Subcutaneous abdominal adipose tissue (tissue), 5 donors: Measurements from ENCODE around the gene LRIT2.
"Not testable (repeated sequence)": the region's sequence is repeated elsewhere in the genome, so short reads cannot be mapped to it uniquely, and the experiment has no call there.

Source experiments
- H3K27ac ChIP-seq: one replicate; pipeline ENCODE4 v1.7.0; 2013; ENCODE audit warnings: low read depth, mild to moderate bottlenecking, inconsistent platforms, low read length, moderate library complexity
- H3K27me3 ChIP-seq, 5 donors: one replicate each; pipeline ENCODE4 v1.7.0; 2013; ENCODE audit warnings: low read length in 5 of 5, inconsistent platforms in 1 of 5; ENCODE audit not compliant: control insufficient read depth in 5 of 5, insufficient read depth in 4 of 5
- H3K36me3 ChIP-seq, 5 donors: one replicate each; pipeline ENCODE4 v1.7.0; 2013; ENCODE audit warnings: low read length in 5 of 5; ENCODE audit not compliant: control insufficient read depth in 5 of 5, insufficient read depth in 5 of 5
- H3K4me1 ChIP-seq, 5 donors: one replicate each; pipeline ENCODE4 v1.7.0; 2013; ENCODE audit warnings: low read length in 5 of 5, mild to moderate bottlenecking in 3 of 5, moderate library complexity in 1 of 5; ENCODE audit not compliant: control insufficient read depth in 5 of 5, insufficient read depth in 5 of 5
- H3K4me3 ChIP-seq, 5 donors: one replicate each; pipeline ENCODE4 v1.7.0; 2013; ENCODE audit warnings: low read length in 5 of 5, low read depth in 1 of 5
- H3K9ac ChIP-seq, 5 donors: one replicate each; pipeline ENCODE4 v1.7.0; 2013; ENCODE audit warnings: low read length in 5 of 5, mild to moderate bottlenecking in 4 of 5, moderate library complexity in 3 of 5
- H3K9me3 ChIP-seq, 5 donors: one replicate each; pipeline ENCODE4 v1.7.0; 2013; ENCODE audit warnings: low read length in 5 of 5; ENCODE audit not compliant: control insufficient read depth in 5 of 5
- donor health status: healthy.
- donor health status: healthy.
- donor health status: healthy.
- donor health status: healthy.
- donor health status: healthy.

The LRIT2 gene

DNA sequence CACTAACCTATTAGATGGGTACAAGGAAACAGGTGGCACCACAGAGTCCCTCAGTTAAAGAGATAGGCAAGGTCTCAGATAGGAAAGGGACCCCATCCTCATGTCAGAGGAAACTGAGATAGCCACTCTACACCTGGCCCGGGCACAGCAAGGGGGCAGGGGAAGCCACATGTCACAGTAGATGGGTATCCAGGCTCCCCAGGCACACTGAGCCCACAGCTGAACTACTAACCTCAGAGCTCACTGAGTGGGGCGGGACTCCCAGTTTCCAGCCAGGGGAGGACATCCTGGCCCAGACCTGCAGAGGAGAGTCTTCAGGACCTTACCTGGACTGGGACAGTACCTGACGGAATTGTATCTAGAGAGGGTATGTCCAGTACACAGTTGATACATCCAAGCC is 34.7 kb downstream of the LRIT2 start:
- no peak overlapping the region for H3K27ac ChIP-seq
- H3K4me1 ChIP-seq: peaks cover 0 to 23% (median 12%) of the 10 kb centered on the region in 5 donors
- H3K9ac ChIP-seq: no peak overlapping the region
- no peak overlapping the region for H3K4me3 ChIP-seq
- H3K9me3 ChIP-seq: no peaks in the 10 kb centered on the region
- no peaks in the 10 kb centered on the region for H3K36me3 ChIP-seq
- H3K27me3 ChIP-seq: peaks cover 21 to 33% (median 26%) of the 10 kb centered on the region in 5 donors

DNA sequence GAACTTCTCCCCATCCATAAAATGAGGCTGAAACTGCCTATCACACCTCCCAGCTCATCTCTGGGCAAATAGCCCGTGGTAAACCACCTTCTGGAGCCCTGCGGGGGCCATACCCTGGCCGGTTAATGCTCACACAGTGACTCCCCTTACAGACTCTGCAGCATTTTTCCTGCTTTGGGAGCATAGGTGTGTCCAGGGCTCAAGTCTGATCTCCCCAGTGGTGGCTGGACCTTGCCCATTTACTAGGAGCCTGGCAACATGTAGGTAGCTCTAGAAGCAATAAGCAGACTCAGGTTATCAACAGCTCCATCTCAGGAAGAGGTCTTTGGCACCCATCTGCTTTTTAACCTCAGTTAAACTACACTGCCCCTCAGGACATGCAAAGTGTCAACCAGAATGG is 36.5 kb downstream of the LRIT2 start:
- Histone ChIP-seq H3K27ac (no peak overlapping the region), H3K4me1 (peaks cover 0 to 7% (median 0%) of the 10 kb centered on the region in 5 donors)

GRCh38 chr10:84185526-84186175 is 39.7 kb downstream of the LRIT2 start:
- H3K9ac ChIP-seq: no peak overlapping the region
- no peaks in the 10 kb centered on the region for H3K9me3 ChIP-seq
- H3K27me3 ChIP-seq: peaks cover 0 to 11% (median 4%) of the 10 kb centered on the region in 5 donors
- no peak overlapping the region for H3K27ac ChIP-seq
- no peak overlapping the region for H3K4me3 ChIP-seq
- H3K36me3 ChIP-seq: no peaks in the 10 kb centered on the region
- peaks cover 0 to 2% (median 0%) of the 10 kb centered on the region in 5 donors for H3K4me1 ChIP-seq

More for the DNA sequence above, 36.5 kb downstream of the LRIT2 start:
- H3K36me3 ChIP-seq: no peaks in the 10 kb centered on the region
- no peaks in the 10 kb centered on the region for H3K9me3 ChIP-seq
- no peak overlapping the region for H3K9ac ChIP-seq
- H3K4me3 ChIP-seq: no peak overlapping the region
- peaks cover 7 to 20% (median 12%) of the 10 kb centered on the region in 5 donors for H3K27me3 ChIP-seq

GRCh38 chr10:84184517-84184916 is 40.8 kb downstream of the LRIT2 start:
- H3K36me3 ChIP-seq: no peaks in the 10 kb centered on the region
- no peak overlapping the region for H3K27ac ChIP-seq

DNA sequence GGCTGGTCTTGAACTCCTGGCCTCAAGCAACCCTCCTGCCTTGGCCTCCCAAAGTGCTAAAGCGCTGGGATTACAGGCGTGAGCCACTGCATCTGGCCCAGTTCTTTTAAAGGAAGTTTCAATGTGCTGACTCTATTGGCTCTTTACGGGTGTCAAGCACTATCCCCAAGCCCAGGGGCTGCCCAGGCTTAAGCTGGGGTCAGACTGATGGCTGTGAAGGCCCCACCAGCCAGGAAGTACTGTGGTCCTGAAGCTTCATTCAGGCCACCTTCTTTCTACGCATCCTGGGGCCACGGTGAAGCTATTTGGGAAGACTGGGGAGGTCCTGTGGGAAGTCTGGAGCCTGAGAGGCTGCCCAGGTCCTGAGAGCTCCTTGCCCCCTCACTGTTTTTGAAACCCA is 43.7 kb downstream of the LRIT2 start:
- no peaks in the 10 kb centered on the region for H3K4me1 ChIP-seq
- no peak overlapping the region for H3K27ac ChIP-seq
- H3K36me3 ChIP-seq: no peaks in the 10 kb centered on the region
- no peak overlapping the region for H3K9ac ChIP-seq
- peaks cover 0 to 8% (median 2%) of the 10 kb centered on the region in 5 donors for H3K27me3 ChIP-seq
- no peaks in the 10 kb centered on the region for H3K9me3 ChIP-seq
- H3K4me3 ChIP-seq: no peak overlapping the region

More at GRCh38 chr10:84184517-84184916, 40.8 kb downstream of the LRIT2 start:
- Histone ChIP-seq H3K9me3 (no peaks in the 10 kb centered on the region), H3K27me3 (peaks cover 0 to 8% (median 4%) of the 10 kb centered on the region in 5 donors), H3K4me3 (no peak overlapping the region), H3K9ac (no peak overlapping the region), H3K4me1 (no peaks in the 10 kb centered on the region)

GRCh38 chr10:84180386-84180785 is 45.0 kb downstream of the LRIT2 start:
- not testable (repeated sequence) for H3K9ac ChIP-seq, H3K36me3 ChIP-seq, H3K9me3 ChIP-seq, H3K27ac ChIP-seq, H3K4me1 ChIP-seq, H3K4me3 ChIP-seq, H3K27me3 ChIP-seq

DNA sequence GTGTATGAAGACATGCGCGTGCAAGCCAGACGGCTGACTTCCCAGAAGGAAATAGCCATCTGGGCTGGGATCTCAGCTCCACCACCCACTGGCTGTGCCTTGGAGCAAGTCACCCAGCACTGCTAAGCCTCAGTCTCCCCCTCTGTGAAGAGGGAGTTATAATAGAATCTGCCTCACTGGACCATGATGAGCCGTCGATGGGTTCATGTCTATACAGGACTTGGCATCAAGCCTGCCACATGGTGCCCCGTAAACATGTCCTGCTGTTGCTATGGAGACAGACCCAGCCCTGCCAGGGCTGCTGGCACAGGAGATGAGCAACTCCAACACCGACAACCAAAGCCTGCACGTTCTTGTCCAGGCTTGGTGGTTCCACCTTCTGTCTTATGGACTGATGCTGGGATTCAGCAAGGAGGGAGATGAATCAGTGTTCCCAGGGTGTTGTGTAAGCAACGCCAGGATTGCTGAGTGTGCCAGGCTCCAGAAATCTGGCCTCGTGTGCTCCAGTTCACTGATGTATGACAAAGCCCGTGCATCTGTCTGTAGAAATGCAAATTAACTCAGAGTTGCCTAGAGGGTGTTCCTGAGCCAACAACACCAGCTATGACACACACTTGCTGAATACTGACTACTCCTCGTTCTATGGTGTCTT is 46.2 kb downstream of the LRIT2 start:
- Histone ChIP-seq H3K9ac (no peak overlapping the region), H3K4me3 (no peak overlapping the region), H3K36me3 (no peaks in the 10 kb centered on the region), H3K4me1 (no peaks in the 10 kb centered on the region), H3K9me3 (no peaks in the 10 kb centered on the region), H3K27ac (no peak overlapping the region), H3K27me3 (no peaks in the 10 kb centered on the region)

GRCh38 chr10:84178160-84178609 is 47.2 kb downstream of the LRIT2 start:
- Histone ChIP-seq H3K27ac (no peak overlapping the region), H3K9ac (no peak overlapping the region), H3K4me1 (no peaks in the 10 kb centered on the region), H3K27me3 (no peaks in the 10 kb centered on the region), H3K9me3 (no peaks in the 10 kb centered on the region), H3K36me3 (no peaks in the 10 kb centered on the region), H3K4me3 (no peak overlapping the region)

GRCh38 chr10:84177541-84178141 is 47.7 kb downstream of the LRIT2 start:
- Histone ChIP-seq H3K9me3 (no peaks in the 10 kb centered on the region), H3K4me1 (no peaks in the 10 kb centered on the region), H3K9ac (no peak overlapping the region), H3K4me3 (no peak overlapping the region), H3K27ac (no peak overlapping the region), H3K27me3 (no peaks in the 10 kb centered on the region), H3K36me3 (no peaks in the 10 kb centered on the region)

DNA sequence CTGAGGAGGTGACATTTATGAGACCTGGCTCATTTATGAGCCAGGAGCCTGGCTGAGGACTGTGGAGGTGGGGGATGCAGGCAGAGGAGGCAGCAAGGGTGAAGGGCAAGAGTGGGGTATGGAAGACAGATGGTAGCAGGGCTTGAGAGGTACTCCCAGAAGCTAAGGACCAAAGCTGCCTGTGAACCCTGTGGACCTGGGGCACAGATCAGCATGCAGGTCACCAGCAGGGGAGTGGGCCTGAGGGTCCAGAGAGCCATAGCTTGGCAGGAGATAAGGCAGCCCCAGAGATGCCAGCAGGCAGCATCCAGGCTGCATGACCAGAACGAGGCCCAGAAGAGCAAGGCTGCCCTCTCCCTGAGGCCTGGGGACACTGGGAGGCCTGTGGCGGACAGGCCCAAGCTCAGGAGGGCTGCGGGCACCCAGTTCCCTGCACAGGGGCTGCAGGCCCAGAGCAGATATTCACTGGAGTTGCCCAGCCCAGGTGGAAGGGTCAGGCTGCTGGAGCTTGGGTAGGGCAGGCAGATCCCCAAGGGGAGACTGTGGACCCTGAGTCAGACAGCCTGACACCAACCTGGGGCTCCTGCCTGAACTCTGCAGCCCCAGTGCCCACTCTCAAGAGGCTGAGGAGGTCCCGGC is 48.4 kb downstream of the LRIT2 start:
- H3K4me3 ChIP-seq: no peak overlapping the region
- H3K36me3 ChIP-seq: no peaks in the 10 kb centered on the region
- H3K27ac ChIP-seq: no peak overlapping the region
- no peak overlapping the region for H3K9ac ChIP-seq
- no peaks in the 10 kb centered on the region for H3K9me3 ChIP-seq
- no peaks in the 10 kb centered on the region for H3K27me3 ChIP-seq
- no peaks in the 10 kb centered on the region for H3K4me1 ChIP-seq
